CD4-positive, alpha-beta T cell treated with Interleukin-6 at 100 ng/mL for 8 hours (primary cell): Measurements from ENCODE around the gene ASIC4.

Experiments used
- DNase-seq: peaks from one replicate; pipeline ENCODE4 v3.0.0-alpha.2; 2020; ENCODE audit warnings: mixed read lengths, low spot score

ASIC4 gene

DNA sequence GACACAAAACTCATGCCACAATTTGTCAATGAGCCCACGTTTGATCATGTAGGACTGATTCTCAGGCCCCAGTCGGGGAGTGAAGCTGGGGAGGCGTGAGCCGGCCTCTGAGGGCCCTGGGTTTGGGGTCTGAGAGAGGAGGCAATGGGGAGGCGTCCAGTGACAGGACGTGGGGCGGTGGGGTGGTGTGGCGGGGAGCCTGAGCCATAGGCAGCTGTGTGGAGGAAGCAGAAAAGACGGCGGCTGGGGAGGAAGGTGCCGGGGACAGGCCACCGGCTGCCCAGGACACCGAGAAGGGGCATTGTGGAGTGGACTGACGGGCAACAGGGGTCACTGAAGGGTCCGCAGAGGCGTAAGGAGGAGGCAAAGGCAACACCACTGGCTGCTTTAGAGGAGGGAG is 22.1 kb downstream of the ASIC4 start:
- DNase-seq = no peak

DNA sequence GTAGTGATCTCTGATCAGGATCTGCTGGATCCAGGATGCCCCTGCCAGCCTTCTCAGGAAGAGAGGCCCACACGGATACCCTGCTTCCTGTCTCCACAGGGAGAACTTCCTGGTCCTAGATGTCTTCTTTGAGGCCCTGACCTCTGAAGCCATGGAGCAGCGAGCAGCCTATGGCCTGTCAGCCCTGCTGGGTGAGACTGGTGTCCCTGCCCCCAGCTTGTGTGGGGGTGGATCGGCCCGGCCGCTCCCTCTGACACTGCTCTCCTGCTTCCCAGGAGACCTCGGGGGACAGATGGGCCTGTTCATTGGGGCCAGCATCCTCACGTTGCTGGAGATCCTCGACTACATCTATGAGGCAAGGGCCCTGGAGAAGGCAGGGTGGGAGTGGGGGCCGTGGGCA is 22.7 kb downstream of the ASIC4 start:
- DNase-seq = no peak

DNA sequence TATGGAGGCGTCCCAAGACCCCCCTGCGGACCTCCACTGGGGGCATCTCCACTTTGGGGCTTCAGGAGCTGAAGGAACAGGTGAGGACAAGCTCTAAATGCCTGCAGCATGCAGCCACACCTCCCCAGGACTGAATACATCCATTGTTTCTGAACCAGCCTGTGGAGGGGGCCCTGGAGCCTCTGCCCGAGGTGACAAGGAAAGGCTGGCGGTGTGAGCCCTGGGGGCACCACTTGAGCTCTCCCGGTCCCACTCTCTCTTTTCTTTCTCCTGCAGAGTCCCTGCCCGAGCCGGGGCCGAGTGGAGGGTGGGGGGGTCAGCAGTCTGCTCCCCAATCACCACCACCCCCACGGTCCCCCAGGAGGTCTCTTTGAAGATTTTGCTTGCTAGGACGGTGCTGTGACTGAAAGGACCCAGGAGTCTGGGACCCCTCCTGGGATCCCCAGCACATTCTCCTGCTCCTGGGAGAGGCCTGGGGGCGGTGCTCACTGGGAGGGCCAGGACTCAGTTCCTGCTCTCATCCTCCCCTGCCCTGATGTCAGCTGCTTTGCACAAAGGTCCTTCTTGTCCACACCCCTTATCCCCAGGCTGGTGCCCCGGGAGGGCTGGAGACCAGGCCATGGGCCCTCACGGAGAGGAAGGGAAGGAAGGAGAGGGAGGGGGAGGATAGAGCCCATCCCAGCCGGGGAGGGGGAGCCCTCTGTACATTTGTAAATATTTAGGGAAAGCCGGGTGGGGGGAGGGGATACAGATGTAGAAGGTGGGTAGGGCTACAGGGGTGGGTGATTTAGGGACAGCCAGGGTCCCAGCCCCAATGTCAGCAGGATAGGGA is 23.6 kb downstream of the ASIC4 start:
- DNase-seq = no peak

DNA sequence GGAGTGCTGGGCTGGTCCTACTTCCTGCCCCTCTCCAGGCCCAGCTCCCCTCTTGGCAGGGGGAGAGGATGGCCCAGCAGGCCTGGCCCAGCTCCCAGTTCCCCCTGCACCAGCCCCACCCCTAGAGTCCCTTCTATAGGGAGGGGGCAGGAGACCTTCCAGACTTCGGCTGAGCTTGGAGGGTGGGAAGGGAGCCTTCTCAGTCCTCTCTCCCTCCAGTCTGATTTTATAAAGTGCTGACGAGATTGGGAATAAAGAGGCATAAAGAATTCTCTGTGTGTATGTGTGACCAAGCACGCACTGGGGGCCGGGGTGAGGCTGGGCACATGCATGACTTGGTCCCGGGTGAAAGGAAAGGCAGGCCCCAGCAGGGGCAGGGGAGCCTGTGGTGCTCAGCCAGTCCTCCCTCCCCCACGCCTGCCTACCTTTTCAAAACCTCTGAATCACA is 24.2 kb downstream of the ASIC4 start:
- DNase-seq = no peak

DNA sequence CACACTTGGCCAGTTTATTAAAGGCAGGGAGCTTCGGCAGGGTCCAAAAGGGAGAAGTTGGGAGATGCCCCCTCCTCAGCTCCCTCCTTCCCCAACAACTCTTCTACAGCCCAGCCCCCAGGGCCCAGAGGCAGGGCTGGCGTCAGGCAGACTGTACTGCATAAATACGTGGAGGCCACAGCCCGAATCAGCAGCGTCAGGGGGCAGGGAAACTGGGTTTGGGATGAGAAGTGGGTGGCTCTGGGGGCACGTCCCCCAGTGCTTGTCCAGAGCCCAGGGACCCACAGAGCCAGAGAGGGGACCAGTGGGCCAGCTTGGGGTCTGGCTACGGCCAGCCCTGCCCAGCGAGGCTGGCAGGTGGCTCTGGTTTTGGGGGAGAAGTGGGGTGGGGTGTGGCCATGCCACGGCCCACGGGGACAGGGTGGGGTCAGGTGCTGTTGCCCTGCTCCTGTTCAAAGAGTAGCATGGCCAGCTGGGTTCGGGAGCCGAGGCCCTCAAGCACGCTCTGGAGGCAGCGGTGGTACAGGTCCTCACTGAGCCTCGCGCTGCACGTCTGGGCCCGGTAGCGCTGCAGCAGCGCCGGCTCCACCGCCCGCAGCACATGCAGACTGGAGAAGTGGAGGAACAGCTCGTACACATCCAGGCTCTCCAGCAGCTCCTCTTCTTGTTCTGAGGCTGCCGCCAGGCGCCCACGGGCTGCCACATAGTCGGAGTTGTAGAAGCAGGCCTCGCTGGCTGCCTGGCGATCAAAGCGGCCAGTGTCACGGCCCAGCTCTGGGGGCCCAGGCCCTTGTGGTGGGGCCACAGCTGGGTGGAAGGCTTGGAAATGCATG is 24.9 kb downstream of the ASIC4 start:
- no peak for DNase-seq

DNA sequence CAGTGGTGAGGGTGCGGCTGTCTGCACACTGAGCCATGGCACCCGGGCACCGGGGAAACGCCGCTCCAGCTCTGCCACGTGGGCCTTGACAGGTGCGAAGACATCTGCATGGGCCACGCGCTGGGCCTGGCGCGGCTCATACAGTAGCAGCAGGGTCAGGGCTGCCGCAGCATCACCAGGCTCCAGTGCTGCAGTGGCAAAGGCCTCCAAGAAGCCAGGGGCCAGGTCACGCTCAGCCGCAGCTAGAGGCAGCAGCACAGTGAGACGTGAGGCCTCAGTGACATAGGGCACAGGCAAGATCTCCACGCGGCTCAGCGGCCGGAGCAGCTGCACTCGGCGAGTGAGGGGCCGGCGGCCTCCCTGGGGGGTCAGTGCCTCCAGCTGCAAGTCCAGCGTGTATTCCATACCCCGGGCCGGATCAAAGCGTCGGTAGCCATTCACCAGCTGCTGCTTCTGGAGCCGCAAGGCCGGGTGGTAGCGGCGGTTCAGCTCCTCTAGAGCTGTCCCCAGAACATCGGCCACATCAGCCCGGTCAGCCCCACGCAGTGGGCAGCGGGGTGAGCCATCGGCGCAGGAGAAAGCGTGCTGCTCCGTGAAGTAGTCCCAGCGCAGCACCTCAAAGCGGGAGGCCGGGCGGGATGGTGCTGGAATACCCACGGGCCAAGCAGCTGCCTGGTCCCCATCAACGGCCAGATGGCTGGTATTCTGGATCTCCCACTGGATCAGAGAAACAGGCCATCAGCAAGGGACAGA is 25.8 kb downstream of the ASIC4 start:
- no peak for DNase-seq

DNA sequence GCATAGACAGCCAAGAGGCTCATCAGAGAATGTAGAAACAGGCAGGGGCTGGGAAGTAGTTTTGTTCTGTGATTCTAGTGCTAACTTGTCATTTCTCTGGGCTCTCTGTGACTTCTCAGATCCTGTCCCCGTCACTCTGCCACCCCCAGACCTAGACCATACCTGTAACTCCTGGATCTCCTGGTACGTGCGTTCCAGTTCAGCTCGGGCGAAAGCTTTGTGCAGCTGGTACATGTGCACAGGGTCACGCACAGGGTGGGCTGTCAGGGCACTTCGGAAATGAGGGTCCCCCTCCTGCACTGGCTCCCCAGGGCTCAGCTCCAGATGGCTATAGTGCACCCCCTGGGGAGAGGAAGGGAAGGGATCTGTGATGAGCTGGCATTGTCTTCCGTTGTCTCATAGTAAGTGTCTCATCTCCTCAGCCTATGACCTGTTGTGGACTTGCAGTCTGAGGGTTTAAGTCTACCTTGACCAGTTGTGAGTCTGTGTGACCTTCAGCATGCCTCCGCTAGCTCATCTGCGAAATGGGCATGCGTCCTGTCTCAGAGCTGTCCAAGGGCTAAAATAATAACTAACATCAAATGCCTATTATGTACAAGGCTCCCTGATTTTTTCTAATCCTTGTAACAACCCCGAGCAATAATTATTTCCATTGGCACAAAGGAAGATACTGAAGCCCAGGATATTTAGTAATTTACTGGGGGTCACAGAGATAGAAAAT is 26.7 kb downstream of the ASIC4 start:
- no peak for DNase-seq

DNA sequence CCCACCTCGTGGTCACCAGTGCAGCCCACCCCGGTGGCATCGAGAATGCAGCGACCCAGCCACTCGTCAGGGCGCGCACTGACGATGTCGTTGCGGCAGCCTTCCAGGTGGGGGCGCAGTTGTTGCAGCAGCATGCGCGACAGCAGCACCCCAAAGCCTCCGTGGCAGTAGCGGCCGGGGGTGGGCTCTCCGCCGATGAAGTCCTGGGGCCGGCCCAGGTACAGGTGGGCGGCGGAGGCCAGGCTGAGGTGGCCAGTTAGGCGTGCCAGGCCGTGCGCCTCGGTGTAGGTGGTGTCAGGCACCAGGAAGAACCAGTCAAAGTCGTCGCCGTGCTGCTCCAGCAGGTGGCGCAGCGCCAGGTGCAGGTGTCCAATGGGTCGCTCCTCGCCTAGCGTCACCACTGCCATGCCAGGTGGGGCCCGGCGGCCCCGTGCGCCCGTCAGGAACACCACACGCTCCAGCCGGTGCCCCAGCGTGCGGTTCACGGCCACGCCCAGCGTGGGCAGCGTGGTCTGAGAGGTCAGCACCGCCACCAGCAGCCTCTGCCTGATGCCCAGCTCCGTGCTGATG is 27.4 kb downstream of the ASIC4 start:
- peak; percentile 85 for DNase-seq

DNA sequence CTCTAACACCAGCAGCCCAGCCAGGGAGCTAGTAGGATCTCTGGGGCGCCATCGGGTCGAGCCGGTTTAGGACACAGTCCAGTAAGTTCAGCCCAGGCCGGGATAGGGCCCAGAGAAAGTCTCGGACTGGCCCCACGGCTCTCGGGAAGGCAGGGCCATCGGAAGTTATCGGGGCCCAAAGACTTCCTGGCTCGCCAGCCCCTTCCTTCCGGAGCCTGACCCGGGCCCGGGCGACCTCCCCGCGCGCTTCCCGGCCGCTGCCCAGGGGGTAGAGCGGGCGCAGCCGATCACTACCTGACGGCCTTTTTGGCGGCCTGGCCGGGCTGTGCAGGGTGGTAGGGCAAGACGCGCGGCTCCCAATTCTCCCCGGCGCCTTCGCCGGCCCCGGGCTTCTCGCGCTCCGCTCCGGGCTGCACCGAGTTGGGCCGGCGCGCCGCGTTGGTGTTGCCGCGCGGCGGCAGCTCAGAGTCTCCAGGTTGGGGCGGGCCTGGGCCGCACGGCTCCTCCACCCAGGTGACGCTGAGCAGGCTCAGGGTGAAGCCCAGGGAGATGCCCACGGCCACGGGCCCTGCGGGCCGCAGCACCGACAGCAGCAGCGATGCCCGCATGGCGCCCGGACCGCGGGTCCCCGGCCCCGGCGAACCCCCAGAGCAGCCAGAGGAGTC is 28.8 kb downstream of the ASIC4 start:
- no peak for DNase-seq

DNA sequence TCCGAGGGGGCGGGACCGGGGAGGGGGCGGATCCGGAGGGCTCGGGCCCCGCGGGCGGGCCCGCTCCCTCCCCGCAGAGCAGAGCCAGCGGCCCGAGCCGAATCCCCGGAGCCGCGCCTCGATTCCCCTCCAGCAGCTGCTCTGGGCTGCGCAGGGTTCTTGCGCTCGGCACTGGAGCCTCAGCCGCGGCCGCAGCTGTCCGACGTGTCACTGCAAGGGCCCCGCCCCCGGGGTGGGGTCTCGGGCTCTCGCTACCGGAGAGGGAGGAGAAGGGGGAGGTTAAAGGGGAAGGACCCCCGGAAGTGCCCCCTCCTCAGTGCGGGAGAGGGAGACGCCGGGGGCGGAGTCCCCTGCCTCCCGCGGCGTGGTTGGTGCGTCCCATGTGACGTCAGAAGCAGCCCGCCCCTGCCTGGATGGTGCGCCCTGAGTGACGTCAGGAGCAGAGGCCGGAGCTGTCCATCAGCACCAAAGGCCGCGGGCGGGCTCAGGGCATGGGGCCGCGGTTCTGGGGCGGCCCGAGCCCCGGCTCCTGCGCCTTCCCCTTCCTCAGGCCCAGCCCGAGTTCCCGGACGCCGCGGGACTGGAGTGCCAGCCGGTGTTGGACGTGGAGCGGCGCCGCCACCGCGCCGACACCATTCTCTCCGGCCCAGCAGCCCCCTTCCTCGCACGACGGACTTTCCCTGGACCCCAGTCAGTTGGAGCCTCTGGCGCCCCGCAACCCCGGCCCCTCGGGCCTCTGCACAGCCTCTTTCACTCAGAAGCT is 29.5 kb downstream of the ASIC4 start, which contains the start of the genes CHPF and TMEM198:
TSS of gene CHPF (minus strand) at position 214 of the 763 bp plus-strand sequence. CDS start 271 bp downstream, outside the sequence.
TSS of gene TMEM198 (plus strand) at position 433 of the 763 bp plus-strand sequence. CDS start 700 bp downstream, outside the sequence.
- peak; percentile 96 for DNase-seq

DNA sequence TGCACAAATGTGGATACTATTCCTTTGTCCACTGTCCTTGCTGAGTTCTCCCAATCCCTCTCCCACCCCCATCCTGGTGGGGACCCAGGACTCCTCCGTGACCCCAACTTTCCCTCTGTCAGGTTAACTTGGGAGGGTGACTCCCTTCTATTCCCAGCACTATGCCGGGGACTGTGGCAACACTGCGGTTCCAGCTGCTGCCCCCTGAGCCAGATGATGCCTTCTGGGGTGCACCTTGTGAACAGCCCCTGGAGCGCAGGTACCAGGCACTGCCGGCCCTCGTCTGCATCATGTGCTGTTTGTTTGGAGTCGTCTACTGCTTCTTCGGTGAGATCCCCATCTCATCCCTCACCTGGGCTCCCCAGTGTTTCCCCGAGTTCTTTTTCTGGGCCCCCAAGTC is 30.3 kb downstream of the ASIC4 start:
- no peak for DNase-seq

DNA sequence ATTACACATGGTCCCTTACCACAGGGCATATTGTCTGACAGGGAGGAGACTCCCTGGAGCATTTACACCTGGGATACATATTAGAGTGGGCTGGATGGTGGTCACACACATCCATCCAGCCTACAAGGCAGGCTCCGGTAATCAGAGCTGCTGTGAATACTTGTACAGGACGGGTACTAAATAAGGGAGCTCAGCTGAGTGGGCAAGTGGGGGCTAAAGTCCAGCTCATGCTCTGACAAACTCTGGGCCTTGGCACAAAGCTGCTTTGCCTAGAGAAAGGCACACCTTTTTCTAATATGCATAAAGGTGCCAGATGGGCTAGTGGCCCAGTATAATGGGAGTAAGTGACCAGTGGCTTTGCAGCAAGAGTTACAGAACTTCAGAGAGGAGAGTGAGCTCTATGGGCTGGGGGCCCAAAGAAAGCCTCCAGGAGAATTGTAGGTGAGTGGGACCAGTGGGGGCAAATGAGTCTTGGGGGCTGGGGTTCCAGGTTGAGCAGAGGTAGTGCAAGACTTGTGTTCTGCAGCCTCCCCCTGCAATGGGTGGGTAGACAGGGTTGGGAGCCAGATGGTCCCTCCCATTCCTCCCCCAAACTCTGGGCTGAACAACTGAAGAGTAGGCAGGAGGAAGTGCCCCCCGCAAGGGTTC is 31.1 kb downstream of the ASIC4 start:
- DNase-seq = no peak

DNA sequence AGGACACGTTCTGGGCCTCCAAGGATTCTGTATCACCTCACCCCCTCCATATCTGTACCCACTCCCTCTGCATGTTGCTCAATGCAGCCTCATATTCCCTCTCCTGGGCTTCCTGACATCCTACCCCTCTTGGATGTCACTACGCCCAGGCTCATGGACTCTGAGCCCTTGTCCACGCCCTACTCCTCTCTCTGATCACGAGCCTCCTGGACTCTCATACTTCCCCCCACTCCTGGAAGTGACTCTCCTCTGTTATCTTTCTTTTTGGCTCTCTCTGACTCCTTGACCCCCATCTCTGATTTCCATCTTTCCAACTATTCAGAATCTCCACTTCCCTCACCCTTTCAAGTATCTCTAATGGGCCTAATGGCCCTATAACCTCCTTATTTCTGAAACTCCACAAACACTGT is 31.7 kb downstream of the ASIC4 start:
- DNase-seq = no peak

DNA sequence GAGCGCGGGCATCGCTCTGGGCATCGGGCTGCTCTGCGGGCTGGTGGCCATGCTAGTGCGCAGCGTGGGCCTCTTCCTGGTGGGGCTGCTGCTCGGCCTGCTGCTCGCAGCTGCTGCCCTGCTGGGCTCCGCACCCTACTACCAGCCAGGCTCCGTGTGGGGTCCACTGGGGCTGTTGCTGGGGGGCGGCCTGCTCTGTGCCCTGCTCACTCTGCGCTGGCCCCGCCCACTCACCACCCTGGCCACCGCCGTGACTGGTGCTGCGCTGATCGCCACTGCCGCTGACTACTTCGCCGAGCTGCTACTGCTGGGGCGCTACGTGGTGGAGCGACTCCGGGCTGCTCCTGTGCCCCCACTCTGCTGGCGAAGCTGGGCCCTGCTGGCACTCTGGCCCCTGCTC is 33.3 kb downstream of the ASIC4 start:
- DNase-seq = no peak

DNA sequence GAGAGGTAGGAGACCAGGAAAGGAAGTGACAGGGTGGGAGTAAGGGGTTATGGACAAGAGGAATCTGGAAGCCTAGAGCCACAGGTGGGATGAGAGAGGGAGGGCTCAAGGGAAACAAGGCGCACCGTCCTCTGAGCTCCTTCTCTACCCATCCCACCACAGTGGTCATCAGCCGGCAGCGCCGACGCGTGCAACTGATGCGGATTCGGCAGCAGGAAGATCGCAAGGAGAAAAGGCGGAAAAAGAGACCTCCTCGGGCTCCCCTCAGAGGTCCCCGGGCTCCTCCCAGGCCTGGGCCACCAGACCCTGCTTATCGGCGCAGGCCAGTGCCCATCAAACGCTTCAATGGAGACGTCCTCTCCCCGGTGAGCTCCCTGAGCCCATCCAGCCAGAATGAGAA is 34.7 kb downstream of the ASIC4 start:
- DNase-seq = no peak

DNA sequence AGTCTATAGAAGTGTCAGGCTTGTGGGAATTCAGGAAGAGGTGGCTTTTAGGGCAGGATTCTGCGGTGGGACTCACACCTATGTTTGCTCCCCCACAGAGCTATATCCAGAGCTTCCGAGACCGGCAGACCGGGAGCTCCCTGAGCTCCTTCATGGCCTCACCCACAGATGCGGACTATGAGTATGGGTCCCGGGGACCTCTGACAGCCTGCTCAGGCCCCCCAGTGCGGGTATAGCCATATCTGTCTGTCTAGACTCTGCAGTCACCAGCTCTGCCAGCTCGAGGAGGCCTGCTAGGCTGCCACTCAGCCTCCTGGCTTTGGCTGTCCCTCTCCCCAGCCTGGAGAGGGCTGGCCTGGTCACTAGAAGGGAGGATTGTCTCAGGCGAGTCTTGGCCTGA is 35.3 kb downstream of the ASIC4 start:
- no peak for DNase-seq

DNA sequence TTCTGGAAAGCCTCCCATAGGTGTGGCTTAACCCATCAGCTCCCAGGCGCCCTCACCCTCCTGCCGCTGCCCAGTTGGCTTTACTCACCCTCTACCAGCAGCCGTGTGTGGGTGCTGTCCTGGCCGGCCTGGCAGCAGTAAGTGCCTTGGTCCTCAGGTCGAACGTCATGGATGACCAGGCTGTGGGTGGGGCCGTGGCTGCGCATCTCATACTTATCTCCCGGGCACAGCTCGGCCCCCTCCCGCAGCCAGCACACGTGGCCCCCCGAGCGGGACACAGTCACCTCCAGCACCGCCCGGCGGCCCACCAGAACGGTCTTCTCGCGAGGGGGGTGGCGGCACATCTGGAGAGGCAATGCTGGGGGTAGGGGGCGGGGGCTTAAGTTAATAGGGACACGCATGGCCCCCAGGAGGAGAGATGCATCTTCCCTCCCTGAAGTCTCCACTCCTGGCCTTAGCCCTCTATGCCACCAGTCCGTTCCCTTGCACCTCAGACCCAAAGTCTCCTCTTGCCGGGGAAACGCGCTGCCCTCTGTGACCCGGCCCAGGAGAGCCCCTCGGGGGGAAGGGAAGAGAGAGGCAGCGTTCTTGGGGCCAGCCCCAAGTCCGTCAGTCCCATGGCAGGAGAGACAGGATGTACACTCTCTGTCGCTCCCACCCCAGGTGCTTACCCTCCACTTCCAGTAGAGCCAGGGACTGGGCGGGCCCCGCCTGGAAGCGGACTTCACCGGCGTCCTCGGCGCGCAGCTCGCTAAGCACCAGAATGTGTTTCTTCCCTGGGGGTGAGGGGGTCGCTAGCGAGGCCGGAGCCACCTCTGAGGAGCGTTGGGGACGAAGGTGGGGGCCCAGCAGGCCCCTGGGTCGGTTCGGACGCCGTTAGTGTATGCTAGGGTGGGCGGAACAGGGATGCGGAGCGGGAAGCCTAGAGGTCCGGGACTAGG is 37.4 kb downstream of the ASIC4 start:
- DNase-seq = no peak
